Measurements from ENCODE around the gene RALGAPA1. TPM values are rescaled to one million over a fixed set of nuclear protein-coding genes. Genes with fewer than 3 reads are reported as not detected.

RALGAPA1 gene
- total RNA-seq, 1 donor = 39.1 TPM

- Histone ChIP-seq H3K27ac (ENCODE audit: low read depth, low read length) (no peak overlapping the region), H3K4me1 (ENCODE audit: insufficient read depth, low read length) (no peaks in the 10 kb centered on the region), H3K9me3 (ENCODE audit: low read depth, low read length) (no peaks in the 10 kb centered on the region), H2AFZ (ENCODE audit: low read length) (no peak overlapping the region), H3K79me2 (ENCODE audit: insufficient read depth, low read length) (no peaks in the 10 kb centered on the region), H3K4me2 (ENCODE audit: insufficient read depth, low read length) (no peak overlapping the region), H3K4me3 (ENCODE audit: insufficient read depth, low read length) (no peak overlapping the region), H4K20me1 (ENCODE audit: insufficient read depth, low read length) (no peaks in the 10 kb centered on the region), H3K27me3 (ENCODE audit: insufficient read depth, low read length) (no peaks in the 10 kb centered on the region), H3K36me3 (ENCODE audit: insufficient read depth, low read length) (peaks cover 17% of the 10 kb centered on the region)
- DNase-seq (ENCODE audit: insufficient read length, low spot score, missing footprints) = no peak
- TF ChIP-seq CTCF (IDR thresholded peaks at IDR 0.05; ENCODE audit: extremely low read depth, low read depth, low read length) = no peak
Measured at GRCh38 chr14:35758523-35759129, 50.5 kb downstream of the RALGAPA1 start.

- TF ChIP-seq CTCF (IDR thresholded peaks at IDR 0.05; ENCODE audit: extremely low read depth, low read depth, low read length) = no peak
- H4K20me1 ChIP-seq (ENCODE audit: insufficient read depth, low read length) = no peaks in the 10 kb centered on the region
- no peak for DNase-seq (ENCODE audit: insufficient read length, low spot score, missing footprints)
Measured at GRCh38 chr14:35754671-35755070, 54.4 kb downstream of the RALGAPA1 start.

GRCh38 chr14:35752380-35752779, 56.7 kb downstream of the RALGAPA1 start:
- H3K36me3 ChIP-seq (ENCODE audit: insufficient read depth, low read length) = peaks cover 5% of the 10 kb centered on the region
- H3K4me2 ChIP-seq (ENCODE audit: insufficient read depth, low read length) = no peak overlapping the region
- TF ChIP-seq CTCF (IDR thresholded peaks at IDR 0.05; ENCODE audit: extremely low read depth, low read depth, low read length) = no peak

More at GRCh38 chr14:35754671-35755070, 54.4 kb downstream of the RALGAPA1 start:
- no peak overlapping the region for H3K4me3 ChIP-seq (ENCODE audit: insufficient read depth, low read length)
- no peak overlapping the region for H3K27ac ChIP-seq (ENCODE audit: low read depth, low read length)
- no peaks in the 10 kb centered on the region for H3K9me3 ChIP-seq (ENCODE audit: low read depth, low read length)
- H3K4me2 ChIP-seq (ENCODE audit: insufficient read depth, low read length) = no peak overlapping the region
- H3K4me1 ChIP-seq (ENCODE audit: insufficient read depth, low read length) = no peaks in the 10 kb centered on the region
- no peaks in the 10 kb centered on the region for H3K27me3 ChIP-seq (ENCODE audit: insufficient read depth, low read length)
- H2AFZ ChIP-seq (ENCODE audit: low read length) = no peak overlapping the region
- no peaks in the 10 kb centered on the region for H3K79me2 ChIP-seq (ENCODE audit: insufficient read depth, low read length)
- H3K36me3 ChIP-seq (ENCODE audit: insufficient read depth, low read length) = peaks cover 11% of the 10 kb centered on the region

GRCh38 chr14:35750202-35750904, 58.7 kb downstream of the RALGAPA1 start:
- no peak overlapping the region for H3K4me3 ChIP-seq (ENCODE audit: insufficient read depth, low read length)
- no peak overlapping the region for H2AFZ ChIP-seq (ENCODE audit: low read length)
- no peaks in the 10 kb centered on the region for H4K20me1 ChIP-seq (ENCODE audit: insufficient read depth, low read length)
- no peak overlapping the region for H3K27ac ChIP-seq (ENCODE audit: low read depth, low read length)
- no peak for TF ChIP-seq CTCF (IDR thresholded peaks at IDR 0.05; ENCODE audit: extremely low read depth, low read depth, low read length)
- H3K36me3 ChIP-seq (ENCODE audit: insufficient read depth, low read length) = peaks cover 6% of the 10 kb centered on the region
- no peaks in the 10 kb centered on the region for H3K79me2 ChIP-seq (ENCODE audit: insufficient read depth, low read length)
- no peak for DNase-seq (ENCODE audit: insufficient read length, low spot score, missing footprints)
- H3K27me3 ChIP-seq (ENCODE audit: insufficient read depth, low read length) = no peaks in the 10 kb centered on the region
- no peaks in the 10 kb centered on the region for H3K4me1 ChIP-seq (ENCODE audit: insufficient read depth, low read length)
- no peaks in the 10 kb centered on the region for H3K9me3 ChIP-seq (ENCODE audit: low read depth, low read length)
- H3K4me2 ChIP-seq (ENCODE audit: insufficient read depth, low read length) = no peak overlapping the region

More at GRCh38 chr14:35752380-35752779, 56.7 kb downstream of the RALGAPA1 start:
- H3K4me3 ChIP-seq (ENCODE audit: insufficient read depth, low read length) = no peak overlapping the region
- DNase-seq (ENCODE audit: insufficient read length, low spot score, missing footprints) = peak; percentile 13
- H3K79me2 ChIP-seq (ENCODE audit: insufficient read depth, low read length) = no peaks in the 10 kb centered on the region
- no peak overlapping the region for H2AFZ ChIP-seq (ENCODE audit: low read length)
- H3K4me1 ChIP-seq (ENCODE audit: insufficient read depth, low read length) = no peaks in the 10 kb centered on the region
- no peaks in the 10 kb centered on the region for H3K27me3 ChIP-seq (ENCODE audit: insufficient read depth, low read length)
- H4K20me1 ChIP-seq (ENCODE audit: insufficient read depth, low read length) = no peaks in the 10 kb centered on the region
- no peak overlapping the region for H3K27ac ChIP-seq (ENCODE audit: low read depth, low read length)
- H3K9me3 ChIP-seq (ENCODE audit: low read depth, low read length) = no peaks in the 10 kb centered on the region

Measured in osteoblast (primary cell).